NCI-H2107 treated with DMSO at 0.1 percent for 48 hours (cell line): Measurements from ENCODE around the gene CCDC8.
"Not testable (repeated sequence)": the region's sequence is repeated elsewhere in the genome, so short reads cannot be mapped to it uniquely, and the experiment has no call there.

Experiments
- DNase-seq: peaks from one replicate; lab custom pipeline; 2025; ENCODE audit not compliant: unreplicated experiment; lab: John Stamatoyannopoulos, UW

CCDC8 gene

DNA sequence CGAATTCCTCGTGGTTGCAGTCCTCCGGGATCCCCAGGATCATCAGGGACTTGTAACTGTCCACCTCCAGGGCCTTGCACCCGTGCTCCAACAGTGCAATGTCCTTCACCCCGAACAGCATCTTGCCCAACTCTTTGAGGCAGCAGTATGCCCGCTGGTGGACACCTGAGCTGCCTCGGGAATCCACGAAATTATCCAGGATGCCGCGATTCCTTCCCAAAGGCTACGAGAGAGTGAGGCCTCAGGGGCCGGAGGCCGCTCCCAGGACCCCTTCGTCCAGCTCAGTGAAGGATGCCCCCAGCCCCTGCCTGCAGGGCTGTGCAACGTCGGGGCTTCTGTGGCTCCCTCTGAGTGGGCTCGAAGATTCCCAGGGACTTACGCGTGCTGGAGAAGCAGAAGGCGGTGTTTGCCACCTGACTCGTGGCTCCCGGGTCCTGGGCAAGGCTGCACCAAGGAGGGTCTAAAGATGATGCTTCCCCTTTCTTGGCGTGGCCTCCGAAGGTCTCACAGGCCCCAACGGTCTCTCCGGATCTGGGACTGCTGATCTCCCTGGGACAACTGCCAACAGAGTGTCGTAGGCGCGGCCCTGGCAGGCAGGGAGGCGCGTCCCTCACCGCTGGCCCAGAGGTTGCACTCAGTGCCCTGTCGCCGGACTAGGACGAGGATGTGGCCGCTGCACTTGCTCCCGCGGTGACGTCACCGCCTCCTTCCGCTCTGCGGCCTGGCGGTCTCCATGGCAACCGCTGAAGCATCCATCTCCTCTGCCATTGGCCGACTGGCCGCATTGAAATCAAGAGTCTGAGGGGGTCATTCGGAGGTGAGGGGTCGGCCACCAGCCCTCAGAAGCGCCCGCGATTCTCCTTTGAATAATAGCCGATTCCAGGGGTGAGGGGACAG is 15.1 kb upstream of the CCDC8 start, which contains the start of gene PNMA8C:
Gene PNMA8C, minus strand, starts transcription at position 698 of the 897 bp plus-strand sequence. Its CDS starts 577 bp downstream, at position 121.
- DNase-seq = no peak

DNA sequence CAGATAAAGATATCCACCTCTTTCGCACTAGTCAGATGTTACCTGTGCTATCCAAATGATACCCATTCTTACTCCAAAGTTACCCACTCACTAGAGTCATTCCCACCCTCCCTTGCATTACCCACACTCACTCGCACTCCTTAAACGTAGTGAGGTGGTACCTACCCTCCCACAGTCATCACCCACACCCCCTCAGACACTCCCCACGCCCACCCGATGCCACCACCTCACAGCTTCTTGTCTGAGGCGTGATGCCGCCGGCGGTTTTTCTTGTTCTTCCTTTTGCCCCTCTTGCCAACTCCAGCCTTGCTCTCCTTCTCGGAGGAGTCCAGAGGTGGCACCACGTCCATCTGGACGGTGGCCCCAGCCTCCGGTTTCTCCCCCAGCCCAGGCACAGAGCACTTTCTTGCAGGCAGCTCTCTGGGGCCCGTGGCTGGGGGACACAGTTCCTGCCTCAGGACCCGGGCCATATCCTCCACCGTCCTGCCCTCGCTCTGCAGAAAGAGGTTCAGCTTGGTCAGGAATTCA is 14.2 kb upstream of the CCDC8 start:
- DNase-seq = no peak

- DNase-seq = peak; percentile 66
These were observed 13.3 kb upstream of the CCDC8 start for GRCh38 chr19:46426506-46427162.

- no peak for DNase-seq
These were observed 12.7 kb upstream of the CCDC8 start for GRCh38 chr19:46426035-46426505.

DNA sequence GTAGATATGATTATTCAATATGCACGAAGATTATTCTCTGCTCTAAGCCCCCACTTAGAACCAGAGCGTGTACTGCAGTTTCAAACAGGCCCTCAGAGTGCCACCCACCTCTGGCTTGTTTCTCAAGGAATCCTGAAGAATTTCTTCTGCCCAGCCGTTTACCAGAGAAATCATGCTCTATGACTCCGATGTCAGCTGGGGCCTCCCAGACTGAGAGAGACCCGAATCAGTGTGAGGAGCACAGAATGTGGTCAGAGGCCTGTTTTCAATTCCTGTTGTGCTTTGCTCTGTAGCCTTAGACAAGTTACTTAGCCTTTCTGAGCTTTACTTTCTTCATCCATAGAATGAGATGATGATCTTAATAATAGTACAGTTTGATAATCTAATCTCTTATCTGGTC is 9.8 kb upstream of the CCDC8 start:
- no peak for DNase-seq

DNA sequence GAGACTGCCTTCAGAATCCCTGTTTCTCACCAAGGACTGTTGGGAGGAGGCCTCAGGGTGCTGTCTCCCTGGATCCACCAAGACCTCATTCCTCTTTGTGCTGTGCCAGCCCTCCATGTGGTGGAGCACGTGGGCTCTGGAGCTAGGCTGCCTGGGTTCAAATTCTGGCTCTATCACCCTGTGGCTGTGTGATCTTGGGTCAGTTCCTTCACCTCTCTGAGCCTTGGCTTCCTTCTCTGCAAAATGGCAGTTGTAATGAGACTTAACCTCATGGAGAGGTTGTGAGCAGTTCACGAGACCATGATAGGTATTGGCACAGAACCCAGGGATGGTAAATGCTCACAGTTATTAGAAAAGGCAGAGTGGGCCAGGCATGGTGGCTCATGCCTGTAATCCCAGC is 9.0 kb upstream of the CCDC8 start:
- DNase-seq = no peak

- no peak for DNase-seq
These were observed 6.7 kb upstream of the CCDC8 start for GRCh38 chr19:46420056-46420455.

GRCh38 chr19:46415804-46416709 is 2.7 kb upstream of the CCDC8 start:
- DNase-seq = peak; percentile 50

DNA sequence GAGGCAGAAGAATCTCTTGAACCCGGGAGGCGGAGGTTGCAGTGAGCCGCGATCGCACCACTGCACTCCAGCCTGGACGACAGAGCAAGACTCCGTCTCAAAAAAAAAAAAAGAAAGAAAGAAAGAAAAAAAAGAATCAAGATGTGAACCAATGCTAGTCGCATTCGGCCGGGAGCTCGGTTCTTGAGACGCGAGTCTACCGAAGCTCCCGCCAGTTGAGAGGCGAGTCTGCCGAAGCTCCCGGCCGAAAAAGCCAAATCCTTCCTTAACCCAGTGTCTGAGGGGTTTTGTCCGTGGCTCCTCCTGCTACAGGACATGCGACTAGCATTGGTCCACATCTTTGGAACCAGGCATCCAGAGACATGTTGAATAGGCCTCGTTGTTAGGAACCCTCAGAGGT is 1.5 kb upstream of the CCDC8 start:
- DNase-seq = not testable (repeated sequence)

DNA sequence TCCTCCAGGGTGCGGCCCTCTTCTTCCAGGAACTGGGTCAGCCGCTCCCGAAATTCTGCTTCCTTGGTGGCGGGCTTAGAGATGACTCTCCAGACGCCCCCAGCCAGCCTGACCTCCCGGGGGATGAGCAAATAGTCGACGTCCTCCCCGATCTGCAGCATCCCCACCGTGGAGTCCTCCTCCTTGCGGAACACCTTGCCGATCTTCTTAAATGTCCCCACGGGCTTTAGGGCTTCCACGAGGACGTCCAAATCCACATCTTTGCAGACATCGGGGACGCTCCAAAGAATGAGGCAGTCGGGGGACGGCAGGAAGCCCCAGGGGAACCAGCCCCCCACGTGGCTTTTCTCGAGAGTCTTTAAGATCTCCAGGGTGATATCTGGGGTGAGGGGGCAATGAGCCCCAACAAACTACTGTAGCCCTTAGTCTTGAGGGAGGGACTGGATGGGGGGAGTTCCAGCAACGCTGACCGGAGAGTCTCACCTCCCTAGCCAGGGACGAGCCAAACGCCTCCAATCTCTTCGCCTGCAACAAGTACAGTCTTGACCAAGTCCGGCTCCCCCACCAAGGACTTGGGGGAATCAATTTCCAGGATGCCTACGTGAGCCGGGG is 608 bp downstream of the CCDC8 start:
- DNase-seq = no peak

DNA sequence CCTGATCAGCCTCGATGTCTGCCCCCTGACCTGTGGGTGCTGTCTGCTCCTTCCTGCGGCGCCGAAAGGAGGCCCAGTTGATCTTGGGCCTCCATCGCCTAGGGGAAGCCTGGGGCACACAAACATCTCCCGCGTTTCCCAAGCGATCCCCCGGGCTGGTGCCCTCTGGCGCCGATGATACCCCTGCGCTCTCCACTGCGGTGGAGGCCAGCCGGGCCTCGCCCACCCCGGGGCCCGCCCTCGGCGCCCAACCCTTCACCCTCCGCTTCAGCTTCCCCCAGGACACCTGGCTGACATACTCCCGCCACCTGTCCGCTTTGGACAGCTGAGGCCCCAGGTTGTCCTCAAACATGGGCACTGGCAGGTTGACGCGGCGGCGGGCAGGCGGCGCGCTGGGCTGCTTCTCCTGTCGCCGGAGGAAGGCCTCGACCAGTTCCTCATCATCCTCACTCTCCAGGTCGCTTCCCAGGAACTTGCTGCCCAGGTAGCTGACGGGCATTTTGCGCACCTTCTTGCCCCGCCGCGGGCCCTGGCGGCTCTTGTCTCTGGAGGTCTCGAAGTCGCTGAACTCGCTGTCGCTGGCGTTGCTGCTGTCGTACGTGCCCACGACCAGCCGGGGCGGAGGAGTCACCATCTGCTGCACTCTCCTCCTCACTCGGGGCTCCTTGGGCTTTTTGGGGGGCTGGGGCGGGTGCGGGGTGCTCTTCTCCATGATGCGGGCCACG is 1.3 kb downstream of the CCDC8 start:
- DNase-seq = no peak

DNA sequence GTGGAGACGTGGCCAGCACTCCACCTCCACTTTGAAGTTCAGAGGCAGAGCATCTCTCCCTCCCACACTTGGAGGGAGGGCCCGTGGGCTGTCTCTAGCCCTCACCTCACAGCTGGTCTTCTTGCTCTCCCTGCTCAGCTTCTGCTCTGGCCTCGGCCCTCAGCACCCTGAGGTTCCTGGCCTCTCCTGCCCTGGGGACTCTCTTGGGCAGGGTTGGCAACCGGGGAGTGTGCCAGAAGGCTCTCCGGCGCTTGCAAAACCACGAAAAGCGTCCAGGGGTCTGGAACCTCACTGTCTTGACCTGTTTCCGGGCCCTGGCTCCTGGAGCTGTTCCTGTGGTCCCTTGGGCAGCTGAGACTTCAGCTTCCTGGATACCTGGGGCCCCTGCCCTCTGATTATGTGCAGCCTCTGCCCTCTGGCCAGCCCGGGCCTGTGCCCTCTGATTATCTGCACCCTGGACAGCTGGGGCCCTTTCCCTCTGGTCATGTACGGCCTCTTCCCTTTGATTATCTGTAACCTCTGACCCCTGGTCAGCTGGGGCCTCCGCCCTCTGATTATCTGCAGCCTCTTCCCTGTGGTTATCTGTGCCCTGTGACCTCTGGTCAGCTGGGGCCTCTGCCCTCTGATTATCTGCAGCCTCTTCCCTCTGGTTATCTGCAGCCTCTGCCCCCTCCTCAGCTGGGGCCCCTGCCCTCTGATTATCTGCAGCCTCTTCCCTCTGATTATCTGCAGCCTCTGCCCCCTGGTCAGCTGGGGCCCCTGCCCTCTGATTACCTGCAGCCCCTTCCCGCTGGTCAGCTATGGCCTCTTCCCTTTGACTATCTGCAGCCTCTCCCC is 2.1 kb downstream of the CCDC8 start:
- DNase-seq = no peak

- no peak for DNase-seq
These were observed 2.9 kb downstream of the CCDC8 start for GRCh38 chr19:46410205-46411087.

GRCh38 chr19:46409191-46409590 is 4.2 kb downstream of the CCDC8 start:
- DNase-seq = no peak

- peak; percentile 38 for DNase-seq
These were observed 4.7 kb downstream of the CCDC8 start for GRCh38 chr19:46408664-46409039.

DNA sequence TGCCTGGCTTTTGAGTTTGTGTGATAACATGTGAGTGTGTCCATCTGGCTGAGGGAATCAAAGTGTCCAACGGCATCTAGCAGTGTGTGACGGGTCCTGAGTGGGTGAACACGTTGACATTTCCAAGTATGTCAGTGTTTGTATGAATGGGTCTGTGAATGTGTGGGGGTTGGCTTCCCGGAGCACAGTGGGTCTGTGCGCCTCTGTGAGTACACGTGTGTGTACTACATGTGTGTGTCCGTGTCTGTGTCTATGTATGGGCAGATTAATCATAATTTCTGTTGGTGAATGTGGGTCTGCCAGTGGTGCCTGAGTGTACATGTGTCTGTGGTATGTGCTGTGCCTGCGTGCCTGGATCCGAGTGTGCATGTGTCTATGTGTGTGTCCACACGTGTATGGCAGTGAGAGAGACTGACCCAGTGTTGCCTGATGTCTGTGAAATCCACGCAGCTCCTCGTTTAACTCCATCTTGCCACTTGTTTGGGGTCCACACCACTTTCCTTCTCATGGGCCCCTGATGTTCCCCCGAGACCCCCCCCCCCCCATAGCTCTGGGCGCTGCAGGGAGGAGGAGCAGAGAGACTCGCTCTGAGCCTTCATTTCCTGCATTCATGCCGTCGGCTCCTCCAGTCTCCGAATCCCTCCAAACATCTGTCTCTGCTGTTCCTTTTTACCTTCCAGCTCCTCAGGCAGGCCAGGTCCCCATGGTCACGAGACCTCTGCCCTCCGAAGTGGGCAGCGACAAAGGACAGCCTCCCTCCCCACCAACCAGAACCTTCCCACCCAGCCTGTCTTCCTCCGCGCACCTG is 5.3 kb downstream of the CCDC8 start:
- DNase-seq = no peak

DNA sequence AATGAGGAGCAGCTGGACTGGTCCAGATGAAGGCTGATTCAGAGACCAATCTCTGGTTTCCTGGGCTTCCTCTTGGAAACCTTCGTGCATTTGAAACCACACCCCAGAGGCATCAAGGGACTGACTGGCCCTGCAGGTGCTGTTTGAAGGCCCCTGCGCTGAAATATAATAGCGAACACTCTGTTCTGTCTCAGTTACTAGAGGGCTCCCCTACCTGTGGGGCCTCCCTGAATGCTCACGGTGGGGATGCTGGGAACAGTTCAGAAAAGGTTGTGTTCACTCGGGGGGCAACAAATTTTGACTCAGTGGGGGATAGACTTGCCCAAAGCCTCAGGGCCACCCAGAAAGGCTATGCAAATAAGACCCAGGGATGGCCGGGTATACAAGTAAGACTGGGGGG is 6.4 kb downstream of the CCDC8 start:
- peak; percentile 79 for DNase-seq
